Activated B cell treated with CpG ODN at 0.5 μM for 24 hours (primary cell): ENCODE measurements around the gene SHLD1. TPM values are rescaled to one million over a fixed set of nuclear protein-coding genes. Genes with fewer than 3 reads are reported as not detected.
A peak's percentile ranks its signal among the peaks of the same experiment; 100 is the strongest.

ENCODE experiments used
- ATAC-seq: fragments of 200-7000 bp; cut with Tn5 transposase; one replicate; pipeline ENCODE4 v1.10.0; 2021; ENCODE audit warnings: low read depth, mild to moderate bottlenecking, moderate library complexity
- CTCF ChIA-PET: fragments of 350-600 bp; sonication (Branson Sonifier 250); formaldehyde crosslinking; loops from one replicate; lab custom pipeline; 2021; ENCODE audit warnings: antibody characterized with exemption; lab: Charles Lee
- POLR2A ChIA-PET: fragments of 350-600 bp; sonication (Branson Sonifier 250); formaldehyde crosslinking; loops from one replicate; lab custom pipeline; 2021; ENCODE audit warnings: antibody characterized with exemption; lab: Charles Lee
- DNase-seq: peaks from one replicate; pipeline ENCODE4 v3.0.0; 2022
- H3K27ac Mint-ChIP-seq: one replicate; pipeline ENCODE4 v1.8.0; 2020; ENCODE audit warnings: mixed read lengths
- H3K27me3 Mint-ChIP-seq: one replicate; pipeline ENCODE4 v1.8.0; 2021; ENCODE audit warnings: mixed read lengths
- H3K36me3 Mint-ChIP-seq: one replicate; pipeline ENCODE4 v1.8.0; 2021; ENCODE audit warnings: low read depth, mixed read lengths
- H3K4me1 Mint-ChIP-seq: one replicate; pipeline ENCODE4 v1.8.0; 2021; ENCODE audit warnings: mixed read lengths
- H3K4me3 Mint-ChIP-seq: one replicate; pipeline ENCODE4 v1.8.0; 2020; ENCODE audit warnings: mild to moderate bottlenecking, mixed read lengths
- H3K9me3 Mint-ChIP-seq: one replicate; pipeline ENCODE4 v1.8.0; 2020; ENCODE audit warnings: mixed read lengths
- CTCF ChIP-seq: fragments of 200-600 bp; IDR thresholded peaks from one replicate; pipeline ENCODE4 v1.8.0; 2022; ENCODE audit warnings: antibody characterized with exemption, mild to moderate bottlenecking
- intact Hi-C: fragments of 100-400 bp; cut with micrococcal nuclease; formaldehyde crosslinking; loops from one replicate; pipeline ENCODE4 v1.15.1; 2024
- total RNA-seq: library from RNA; stranded (reverse); gene quantifications from 2 replicates; pipeline ENCODE4 v1.2.3, GENCODE V29; 2022

The SHLD1 gene
- total RNA-seq, 1 donor from 2014 or later, result 15.0 TPM

- Mint-ChIP-seq H3K27ac (no peak overlapping the region), H3K27me3 (no peaks in the 10 kb centered on the region), H3K4me1 (peaks cover 21% of the 10 kb centered on the region), H3K9me3 (no peaks in the 10 kb centered on the region), H3K36me3 (peaks cover 23% of the 10 kb centered on the region), H3K4me3 (no peak overlapping the region)
- DNase-seq (no peak), ATAC-seq (peak; percentile 45)
- POLR2A ChIA-PET, result no interaction called here
- TF ChIP-seq CTCF, result no peak
- intact Hi-C loops, result no loop called here
- CTCF ChIA-PET, result no interaction called here
Observed at GRCh38 chr20:5843054-5843592, 92.9 kb downstream of the SHLD1 start.

- no peaks in the 10 kb centered on the region for H3K27me3 Mint-ChIP-seq
- CTCF ChIA-PET, result no interaction called here
- no peak overlapping the region for H3K4me3 Mint-ChIP-seq
- no peak for TF ChIP-seq CTCF
- peaks cover 21% of the 10 kb centered on the region for H3K4me1 Mint-ChIP-seq
- intact Hi-C loops, result no loop called here
- H3K27ac Mint-ChIP-seq, result no peak overlapping the region
- ATAC-seq, result peak; percentile 67
- no peak for DNase-seq
- H3K9me3 Mint-ChIP-seq, result no peaks in the 10 kb centered on the region
- POLR2A ChIA-PET, result no interaction called here
- H3K36me3 Mint-ChIP-seq, result peaks cover 19% of the 10 kb centered on the region
Observed at GRCh38 chr20:5844063-5844681, 94.0 kb downstream of the SHLD1 start.

GRCh38 chr20:5845681-5846615 is 95.7 kb downstream of the SHLD1 start:
- ChIA-PET CTCF (interaction anchor here (1.1 kb wide), 1 partner anchor 317 kb away, joined by 3 read pairs; no protein-coding TSS in a partner anchor), POLR2A (no interaction called here)
- no peak for ATAC-seq
- no peak for TF ChIP-seq CTCF
- Mint-ChIP-seq H3K4me1 (peaks cover 21% of the 10 kb centered on the region), H3K36me3 (peaks cover 23% of the 10 kb centered on the region), H3K4me3 (no peak overlapping the region), H3K9me3 (no peaks in the 10 kb centered on the region), H3K27me3 (no peaks in the 10 kb centered on the region), H3K27ac (no peak overlapping the region)
- intact Hi-C loops, result no loop called here
- no peak for DNase-seq

GRCh38 chr20:5848711-5849505 is 98.7 kb downstream of the SHLD1 start:
- ChIA-PET POLR2A (no interaction called here), CTCF (no interaction called here)
- TF ChIP-seq CTCF, result no peak
- ATAC-seq, result no peak
- H3K27me3 Mint-ChIP-seq, result no peaks in the 10 kb centered on the region
- no peak overlapping the region for H3K27ac Mint-ChIP-seq
- no peak for DNase-seq
- H3K4me1 Mint-ChIP-seq, result peaks cover 5% of the 10 kb centered on the region
- intact Hi-C loops, result no loop called here
- no peaks in the 10 kb centered on the region for H3K9me3 Mint-ChIP-seq
- peaks cover 23% of the 10 kb centered on the region for H3K36me3 Mint-ChIP-seq
- no peak overlapping the region for H3K4me3 Mint-ChIP-seq
